Measurements from ENCODE around the gene ANKRD42.

The ANKRD42 gene

GRCh38 chr11:83174008-83174407 lies 19.5 kb upstream of the ANKRD42 start:
- DNase-seq, result no peak

GRCh38 chr11:83175815-83176214 lies 17.7 kb upstream of the ANKRD42 start:
- no peak for DNase-seq

DNA sequence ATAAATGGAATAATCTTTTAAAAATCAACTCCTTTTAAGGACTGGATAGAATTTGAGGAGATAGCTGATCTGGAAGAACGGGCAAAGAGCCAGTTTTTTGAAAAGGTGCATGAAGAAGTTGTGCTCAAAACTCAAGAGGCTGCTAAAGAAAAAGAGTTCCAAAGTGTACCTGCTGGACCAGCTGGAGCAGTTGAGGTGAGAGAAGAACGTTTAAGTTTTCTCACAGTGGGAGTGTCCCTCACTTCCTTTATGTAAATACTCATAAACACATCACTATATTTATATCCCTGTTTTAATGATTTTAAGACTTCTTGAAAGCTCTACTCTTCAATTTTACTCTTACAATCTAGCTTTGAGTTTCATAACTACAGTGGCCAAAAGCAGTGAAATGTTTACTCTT lies 11.7 kb upstream of the ANKRD42 start:
- DNase-seq, result no peak

GRCh38 chr11:83185767-83186166 lies 7.7 kb upstream of the ANKRD42 start:
- DNase-seq, result no peak

GRCh38 chr11:83187465-83187864 lies 6.0 kb upstream of the ANKRD42 start:
- DNase-seq, result no peak

DNA sequence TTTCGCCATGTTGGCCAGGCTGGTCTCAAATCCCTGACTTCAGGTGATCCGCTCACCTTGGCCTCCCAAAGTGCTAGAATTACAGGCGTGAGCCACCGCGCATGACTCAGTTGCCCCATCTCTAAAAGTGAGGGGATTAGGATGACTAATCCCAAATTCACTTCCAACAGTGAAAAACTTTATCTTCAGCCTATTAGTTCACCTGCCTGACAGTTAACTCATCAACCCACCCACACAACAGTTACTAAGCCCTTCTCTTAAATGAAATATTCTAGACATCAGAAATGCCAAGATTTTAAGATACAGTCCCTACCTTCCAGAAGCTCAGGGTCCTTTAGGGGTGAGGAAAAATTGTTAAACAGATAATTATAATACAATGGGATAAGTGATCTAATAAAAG lies 2.0 kb upstream of the ANKRD42 start:
- no peak for DNase-seq

- no peak for DNase-seq
Observed at GRCh38 chr11:83191986-83192385, 1.5 kb upstream of the ANKRD42 start.

GRCh38 chr11:83192606-83193245 lies 786 bp upstream of the ANKRD42 start:
- peak; percentile 50 to 78 for DNase-seq

GRCh38 chr11:83194281-83195142 lies 1.0 kb downstream of the ANKRD42 start:
- DNase-seq, result peak; percentile 75 to 82

GRCh38 chr11:83195143-83195466 lies 1.6 kb downstream of the ANKRD42 start:
- peak in 1 of 2 donors; percentile 41 for DNase-seq

DNA sequence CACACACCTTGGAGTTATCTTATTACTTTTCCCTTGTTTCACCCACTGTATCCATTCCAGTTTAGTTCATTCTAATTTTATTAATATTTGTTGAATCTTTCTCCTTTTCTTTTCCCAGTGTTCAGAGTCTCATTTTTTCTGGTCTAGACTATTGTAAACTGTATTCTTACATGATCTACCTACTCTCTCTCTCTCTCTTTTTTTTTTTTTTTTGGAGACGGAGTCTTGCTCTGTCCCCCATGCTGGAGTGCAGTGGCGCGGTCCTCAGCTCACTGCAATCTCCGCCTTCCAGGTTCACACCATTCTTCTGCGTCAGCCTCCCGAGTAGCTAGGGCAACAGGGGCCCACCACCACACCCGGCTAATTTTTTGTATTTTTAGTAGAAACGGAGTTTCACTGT lies 2.1 kb downstream of the ANKRD42 start:
- DNase-seq, result no peak

- DNase-seq, result peak in 1 of 2 donors; percentile 38
Observed at GRCh38 chr11:83200035-83200434, 6.5 kb downstream of the ANKRD42 start.

GRCh38 chr11:83205608-83206185 lies 12.2 kb downstream of the ANKRD42 start:
- DNase-seq, result no peak

DNA sequence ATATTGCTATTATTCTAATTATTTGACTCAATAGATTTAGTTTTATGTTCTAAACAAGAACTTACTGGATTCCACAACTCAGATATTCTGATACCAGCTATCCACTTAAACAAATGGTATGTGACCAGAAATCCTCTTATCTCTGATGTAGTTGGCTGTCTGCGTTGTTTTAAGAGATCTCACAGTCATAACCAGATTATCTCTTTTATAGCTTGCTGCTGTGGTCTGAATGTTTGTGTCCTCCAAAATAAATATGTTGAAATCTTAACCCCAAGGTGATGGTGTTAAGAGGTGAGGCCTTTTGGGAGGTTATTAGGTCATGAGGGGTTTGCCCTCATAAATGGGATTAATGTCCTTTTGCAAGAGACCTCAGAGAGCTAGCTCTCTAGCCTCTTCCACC lies 12.7 kb downstream of the ANKRD42 start:
- no peak for DNase-seq

DNA sequence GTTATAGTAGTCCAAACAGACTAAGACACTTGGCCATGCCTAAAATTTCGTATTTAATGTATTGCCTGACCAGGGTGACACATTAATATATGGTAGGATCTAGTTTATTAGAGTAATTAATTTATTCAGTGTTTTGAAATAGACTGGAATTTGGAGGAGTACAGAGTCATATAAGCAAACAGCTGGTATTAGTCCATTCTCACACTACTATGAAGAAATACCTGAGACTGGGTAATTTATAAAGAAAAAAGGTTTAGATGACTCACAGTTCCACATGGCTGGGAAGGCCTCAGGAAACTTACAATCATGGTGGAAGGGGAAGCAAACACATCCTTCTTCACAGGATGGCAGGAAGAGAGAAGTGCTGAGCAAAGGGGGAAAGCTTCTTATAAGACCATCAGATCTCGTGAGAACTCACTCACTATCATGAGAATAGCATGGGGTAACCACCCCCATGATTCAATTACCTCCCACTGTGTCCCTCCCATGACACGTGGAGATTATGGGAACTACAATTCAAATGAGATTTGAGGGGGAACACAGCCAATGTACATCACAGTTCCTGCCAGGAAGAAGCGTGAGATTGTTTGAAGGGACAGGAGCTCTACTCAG lies 13.4 kb downstream of the ANKRD42 start:
- peak; percentile 16 to 28 for DNase-seq

DNA sequence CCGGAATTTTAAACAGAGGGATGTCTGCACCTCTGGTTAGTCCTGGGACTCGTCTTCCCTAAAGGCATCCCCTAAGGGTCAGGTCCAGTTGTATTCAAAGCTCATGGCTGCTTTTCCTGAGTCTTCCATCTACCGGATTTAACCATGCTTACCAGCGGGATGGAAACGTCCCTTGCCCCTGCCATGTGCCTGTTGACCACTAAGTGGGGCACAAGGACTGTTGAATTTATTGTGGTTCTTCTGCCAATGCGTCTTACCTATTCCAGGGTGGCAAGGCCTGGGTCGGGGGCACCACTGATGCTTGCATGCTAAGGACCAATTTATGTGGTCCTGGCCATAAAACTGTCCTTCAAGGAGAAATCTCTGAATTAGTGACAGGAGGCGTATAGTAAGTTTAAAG lies 25.6 kb downstream of the ANKRD42 start:
- no peak for DNase-seq

GRCh38 chr11:83220260-83220659 lies 26.7 kb downstream of the ANKRD42 start:
- no peak for DNase-seq

DNA sequence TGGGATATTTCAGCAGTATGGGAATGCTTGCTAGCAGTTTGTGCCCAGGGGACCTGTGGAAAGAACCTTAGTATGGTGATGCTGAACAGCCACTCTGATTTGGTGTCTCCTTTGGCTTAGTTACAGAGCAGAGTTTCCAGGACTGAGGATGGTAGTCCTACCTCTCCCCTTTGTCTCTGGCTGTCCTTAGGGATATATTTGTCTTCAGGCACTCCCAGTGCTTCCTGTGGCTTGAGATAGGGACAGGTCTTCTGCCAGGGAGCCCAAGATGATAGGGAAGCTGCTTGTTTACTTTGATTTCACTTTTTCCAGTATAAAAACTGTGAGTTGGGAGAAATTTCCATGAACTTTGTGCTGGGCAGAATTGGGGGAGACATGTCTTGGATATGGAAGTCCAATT lies 28.2 kb downstream of the ANKRD42 start:
- DNase-seq, result no peak

- no peak for DNase-seq
Observed at GRCh38 chr11:83222499-83222898, 29.0 kb downstream of the ANKRD42 start.

DNA sequence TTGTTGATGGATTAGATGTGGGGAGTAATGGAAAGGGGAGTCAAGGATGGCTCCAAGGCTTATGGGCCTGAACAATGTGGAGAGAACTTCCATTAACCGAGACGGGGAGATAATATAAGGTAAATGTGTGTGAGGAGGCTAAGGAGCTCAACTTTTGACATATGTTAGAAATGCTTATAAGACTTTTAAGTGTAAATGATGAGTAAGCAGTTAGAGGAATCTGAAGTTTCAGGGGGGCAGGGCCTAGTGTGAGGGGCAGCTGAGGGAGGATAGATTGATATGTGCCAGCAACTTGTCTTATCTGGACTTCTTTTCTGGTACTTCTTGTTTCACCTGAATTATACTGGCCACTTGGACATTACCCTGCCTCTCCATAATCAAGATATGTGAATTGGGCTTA lies 29.9 kb downstream of the ANKRD42 start:
- no peak for DNase-seq

DNA sequence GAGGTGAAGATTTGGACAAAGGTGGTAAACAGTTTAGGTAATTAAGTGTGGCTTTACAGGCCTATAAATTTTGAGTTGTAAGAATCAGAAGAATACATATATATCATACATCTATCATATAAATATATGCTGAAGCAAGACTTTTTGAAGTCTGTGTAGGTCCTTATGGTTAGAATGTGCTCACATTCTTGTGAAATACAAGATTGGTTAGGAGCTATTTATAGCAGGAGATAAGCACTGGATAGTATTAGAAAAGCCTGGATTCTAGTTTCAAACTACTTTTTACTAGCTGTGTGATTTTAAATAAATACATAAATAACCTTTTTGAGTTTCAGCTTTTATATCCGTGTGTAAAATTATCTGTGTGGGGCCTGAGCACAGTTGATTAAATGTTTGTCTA lies 42.3 kb downstream of the ANKRD42 start:
- no peak for DNase-seq

GRCh38 chr11:83238111-83238510 lies 44.6 kb downstream of the ANKRD42 start:
- DNase-seq, result no peak

GRCh38 chr11:83241291-83241946 lies 47.9 kb downstream of the ANKRD42 start:
- DNase-seq, result peak; percentile 34 to 69
